ENCODE measurements around the gene HMCES.

Gene HMCES

DNA sequence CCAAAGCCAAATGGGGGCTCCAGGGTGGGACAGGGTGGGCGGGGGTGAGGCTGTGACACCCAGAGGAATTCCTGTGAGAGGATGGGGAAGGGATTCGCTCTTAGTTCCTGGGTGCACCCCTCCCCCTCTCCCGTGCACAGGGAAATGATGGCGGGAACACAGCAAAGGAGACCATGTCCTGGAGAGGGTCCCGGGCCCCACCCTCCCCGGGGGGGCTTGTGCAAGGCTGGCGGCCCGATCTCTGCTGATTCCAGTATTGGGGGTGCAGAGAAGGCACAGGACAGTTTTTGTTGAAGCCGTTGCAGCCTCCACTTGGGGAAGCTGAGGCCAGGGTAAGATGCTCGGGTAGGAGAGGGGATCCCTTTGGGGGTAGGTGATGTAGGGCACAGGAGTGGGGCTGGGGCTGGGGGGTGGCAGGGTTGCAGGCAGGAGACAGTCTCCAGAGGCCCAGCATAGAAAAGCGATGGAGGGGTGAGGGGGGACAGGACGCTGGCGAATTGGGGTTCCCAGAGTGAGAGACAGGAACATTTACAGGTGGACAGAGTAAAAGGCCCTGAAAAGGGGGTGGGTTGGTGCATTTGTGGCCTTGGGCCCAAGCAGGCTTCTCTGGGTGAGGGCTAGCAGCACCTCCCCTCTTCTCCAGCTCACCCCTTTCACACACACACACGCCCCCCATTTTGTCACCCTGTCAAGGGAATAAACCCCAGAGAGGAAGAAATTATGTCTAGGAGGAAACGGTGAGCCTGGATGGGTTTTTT lies 38.5 kb downstream of the HMCES start:
- no peak overlapping the region for H3K27ac Mint-ChIP-seq
- H3K9me3 Mint-ChIP-seq: no peaks in the 10 kb centered on the region
- no peaks in the 10 kb centered on the region for H3K36me3 Mint-ChIP-seq (ENCODE audit: low read depth)
- peaks cover 2% of the 10 kb centered on the region for H3K27me3 Mint-ChIP-seq
- no peak for ATAC-seq
- peak; percentile 54 for DNase-seq
- peaks cover 15% of the 10 kb centered on the region for H3K4me1 Mint-ChIP-seq
- H3K4me3 Mint-ChIP-seq: peak overlapping the region; percentile 15

DNA sequence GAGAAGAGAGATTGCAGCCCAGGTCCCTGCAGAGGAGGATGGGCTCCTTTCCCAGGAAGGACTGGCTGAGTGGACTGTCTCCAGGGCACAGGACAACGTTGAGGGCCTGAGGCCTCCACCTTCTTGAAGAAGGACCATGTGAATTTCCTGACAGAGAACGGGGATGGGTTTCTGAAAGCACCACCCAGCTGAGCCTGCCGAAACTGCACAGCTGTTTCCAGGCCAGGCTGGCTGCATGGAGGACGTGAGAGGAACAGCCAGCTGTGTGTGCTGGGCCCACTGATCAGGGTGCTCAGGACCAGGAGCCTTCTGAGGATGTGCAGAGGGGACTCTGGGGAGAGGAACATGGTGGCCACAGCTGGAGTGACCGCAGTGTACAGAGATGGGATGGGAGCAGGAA lies 39.2 kb downstream of the HMCES start:
- peaks cover 8% of the 10 kb centered on the region for H3K4me1 Mint-ChIP-seq
- H3K36me3 Mint-ChIP-seq (ENCODE audit: low read depth): no peaks in the 10 kb centered on the region
- H3K9me3 Mint-ChIP-seq: no peaks in the 10 kb centered on the region
- DNase-seq (no peak), ATAC-seq (no peak)
- H3K27me3 Mint-ChIP-seq: peaks cover 2% of the 10 kb centered on the region
- H3K27ac Mint-ChIP-seq: no peak overlapping the region
- H3K4me3 Mint-ChIP-seq: no peak overlapping the region

DNA sequence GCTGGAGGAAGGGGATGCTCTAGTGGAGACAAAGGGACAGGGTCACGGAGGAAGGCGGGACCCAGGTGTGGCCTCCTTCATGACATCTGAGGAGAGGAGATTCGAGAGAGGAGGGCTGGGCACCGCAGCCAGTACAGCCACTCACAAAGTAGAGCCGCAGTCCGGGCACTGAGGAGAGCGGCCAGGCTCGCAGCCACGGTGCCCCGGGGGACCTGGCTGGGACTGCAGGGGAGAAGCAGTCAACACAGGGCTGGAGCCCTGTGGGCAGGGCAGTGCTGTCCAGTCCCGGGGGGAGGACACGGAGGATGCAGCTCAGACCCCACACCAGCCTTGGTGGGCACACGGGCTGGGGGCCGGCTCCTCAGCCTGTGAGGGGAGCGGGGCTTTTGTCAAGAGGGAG lies 40.3 kb downstream of the HMCES start:
- Mint-ChIP-seq H3K4me3 (no peak overlapping the region), H3K27me3 (peaks cover 2% of the 10 kb centered on the region), H3K4me1 (peaks cover 3% of the 10 kb centered on the region), H3K36me3 (ENCODE audit: low read depth) (no peaks in the 10 kb centered on the region), H3K27ac (no peak overlapping the region), H3K9me3 (no peaks in the 10 kb centered on the region)
- ATAC-seq: no peak
- no peak for DNase-seq

DNA sequence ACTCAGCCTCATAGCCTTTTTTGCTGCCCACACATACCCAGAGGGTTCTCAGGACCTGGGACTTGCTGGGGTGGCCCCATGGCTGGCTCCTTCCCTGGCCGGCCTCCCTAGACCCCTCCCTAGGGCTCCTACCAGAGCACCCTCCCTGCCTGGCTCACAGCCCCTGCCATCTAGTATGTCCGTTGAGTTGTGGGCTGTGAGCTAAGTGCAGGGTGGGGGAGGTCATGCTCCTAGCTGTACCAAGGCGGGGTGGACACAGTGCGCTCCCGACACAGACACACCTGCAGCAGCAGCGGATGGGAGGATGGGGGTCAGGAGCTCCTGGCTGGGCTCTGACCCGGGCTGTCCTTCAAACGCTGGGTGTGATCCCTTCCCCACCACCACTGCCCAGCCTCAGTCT lies 41.6 kb downstream of the HMCES start:
- Mint-ChIP-seq H3K27ac (no peak overlapping the region), H3K36me3 (ENCODE audit: low read depth) (no peaks in the 10 kb centered on the region), H3K27me3 (peaks cover 2% of the 10 kb centered on the region), H3K9me3 (no peaks in the 10 kb centered on the region), H3K4me1 (peaks cover 2% of the 10 kb centered on the region), H3K4me3 (no peak overlapping the region)
- DNase-seq (no peak), ATAC-seq (no peak)

DNA sequence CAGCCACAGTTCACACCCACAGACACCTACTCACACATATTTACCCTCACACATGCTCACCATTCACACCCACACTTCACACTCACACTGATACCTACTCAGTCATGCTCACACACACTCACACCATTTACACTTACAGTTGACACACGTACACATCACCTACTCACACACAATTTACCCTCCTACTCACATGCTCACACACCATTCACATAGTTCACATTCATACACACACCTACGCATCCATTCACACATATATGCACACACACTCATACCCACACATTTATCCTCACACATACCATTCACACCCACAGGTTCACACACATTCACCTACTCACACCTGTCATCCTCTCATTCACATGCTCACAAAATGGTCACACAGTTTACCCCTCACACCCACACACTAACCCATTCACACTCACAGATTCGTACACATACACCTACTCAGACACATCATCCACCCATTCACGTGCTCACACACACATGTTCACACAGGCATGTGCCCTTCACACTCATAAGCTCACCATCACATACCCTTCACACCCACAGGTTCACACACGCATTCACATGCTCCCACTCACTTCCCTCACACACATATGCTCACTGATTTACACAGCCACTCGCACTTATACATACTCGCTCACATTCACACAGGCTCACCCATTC lies 42.3 kb downstream of the HMCES start:
- H3K27me3 Mint-ChIP-seq: peaks cover 2% of the 10 kb centered on the region
- H3K9me3 Mint-ChIP-seq: no peaks in the 10 kb centered on the region
- H3K27ac Mint-ChIP-seq: no peak overlapping the region
- ATAC-seq (no peak), DNase-seq (no peak)
- peaks cover 2% of the 10 kb centered on the region for H3K4me1 Mint-ChIP-seq
- no peaks in the 10 kb centered on the region for H3K36me3 Mint-ChIP-seq (ENCODE audit: low read depth)
- no peak overlapping the region for H3K4me3 Mint-ChIP-seq

DNA sequence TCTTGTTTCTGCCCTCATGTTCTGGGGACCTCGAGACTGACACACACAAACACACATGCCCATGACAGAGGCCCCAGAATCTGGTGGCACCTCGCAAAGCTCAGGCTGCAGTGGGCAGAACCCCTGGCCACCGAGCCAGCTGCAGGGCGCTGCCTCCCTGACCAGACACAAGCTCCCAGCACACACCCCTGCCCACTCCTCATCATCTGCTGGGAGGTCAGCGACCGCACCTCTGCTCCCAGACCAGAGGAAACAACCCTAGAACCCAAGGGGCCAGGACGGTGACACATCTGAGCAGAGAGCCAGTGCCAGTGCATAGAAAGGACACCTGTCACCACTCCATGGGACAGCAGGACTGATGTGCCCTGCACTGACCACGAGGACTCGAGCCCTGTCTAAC lies 43.2 kb downstream of the HMCES start:
- H3K36me3 Mint-ChIP-seq (ENCODE audit: low read depth): no peaks in the 10 kb centered on the region
- no peak overlapping the region for H3K4me3 Mint-ChIP-seq
- H3K9me3 Mint-ChIP-seq: no peaks in the 10 kb centered on the region
- peaks cover 2% of the 10 kb centered on the region for H3K4me1 Mint-ChIP-seq
- no peak for ATAC-seq
- no peak overlapping the region for H3K27ac Mint-ChIP-seq
- DNase-seq: no peak
- peaks cover 2% of the 10 kb centered on the region for H3K27me3 Mint-ChIP-seq

DNA sequence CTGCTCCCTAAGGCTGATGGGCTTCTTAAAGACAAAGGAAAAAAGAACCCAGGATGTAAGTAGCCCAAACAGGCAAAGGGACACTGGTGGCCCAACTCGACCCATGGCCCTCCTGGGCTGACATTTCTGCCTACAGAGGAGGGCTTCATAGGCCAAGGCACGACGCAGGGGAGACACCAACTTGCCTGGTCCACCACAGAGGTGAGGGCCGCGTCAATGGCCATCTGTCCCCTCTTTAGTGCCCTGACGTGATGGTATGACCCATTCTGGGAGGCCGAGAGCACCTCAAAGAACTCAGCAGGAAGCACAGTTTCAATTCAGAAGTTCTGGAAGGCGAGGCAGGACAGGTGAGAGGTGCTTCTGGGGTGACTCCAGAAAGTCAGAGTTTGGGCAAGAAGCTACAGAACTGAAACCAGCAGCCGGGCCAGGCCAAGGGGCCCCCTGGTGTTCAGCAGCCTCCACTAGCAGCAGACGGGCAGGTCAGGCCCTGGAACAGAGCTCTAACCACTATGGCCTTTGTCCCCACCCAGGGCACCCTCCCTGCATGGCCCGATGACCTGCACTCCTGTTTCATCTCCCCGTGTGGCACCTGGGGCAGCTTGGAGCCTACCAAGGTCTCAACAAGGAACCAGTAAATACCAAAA lies 45.1 kb downstream of the HMCES start:
- DNase-seq (no peak), ATAC-seq (no peak)
- Mint-ChIP-seq H3K9me3 (no peaks in the 10 kb centered on the region), H3K27me3 (no peaks in the 10 kb centered on the region), H3K4me1 (no peaks in the 10 kb centered on the region), H3K27ac (no peak overlapping the region), H3K36me3 (ENCODE audit: low read depth) (no peaks in the 10 kb centered on the region), H3K4me3 (no peak overlapping the region)

DNA sequence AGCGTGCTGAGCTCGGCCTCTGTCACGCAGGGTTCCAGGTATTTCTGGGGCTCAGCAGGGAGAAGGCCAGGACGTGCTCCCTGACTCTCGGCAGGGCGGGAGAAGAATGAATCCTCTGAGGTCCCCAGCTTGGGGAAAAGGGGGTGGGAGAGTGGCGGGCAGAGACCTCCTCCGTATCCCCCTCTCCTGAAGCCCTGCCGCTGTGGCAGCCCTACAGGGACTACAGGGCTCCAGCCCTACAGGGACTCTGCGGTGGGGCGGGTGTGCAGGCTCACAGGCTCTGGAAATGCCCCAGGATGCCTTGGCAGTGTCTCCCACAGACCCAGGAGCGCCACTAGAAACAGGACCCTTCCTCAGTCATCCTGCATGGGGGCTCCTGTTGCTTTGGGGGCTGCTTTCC lies 46.2 kb downstream of the HMCES start:
- Mint-ChIP-seq H3K27me3 (no peaks in the 10 kb centered on the region), H3K27ac (no peak overlapping the region), H3K36me3 (ENCODE audit: low read depth) (no peaks in the 10 kb centered on the region), H3K4me1 (no peaks in the 10 kb centered on the region), H3K9me3 (no peaks in the 10 kb centered on the region), H3K4me3 (no peak overlapping the region)
- ATAC-seq (no peak), DNase-seq (no peak)

DNA sequence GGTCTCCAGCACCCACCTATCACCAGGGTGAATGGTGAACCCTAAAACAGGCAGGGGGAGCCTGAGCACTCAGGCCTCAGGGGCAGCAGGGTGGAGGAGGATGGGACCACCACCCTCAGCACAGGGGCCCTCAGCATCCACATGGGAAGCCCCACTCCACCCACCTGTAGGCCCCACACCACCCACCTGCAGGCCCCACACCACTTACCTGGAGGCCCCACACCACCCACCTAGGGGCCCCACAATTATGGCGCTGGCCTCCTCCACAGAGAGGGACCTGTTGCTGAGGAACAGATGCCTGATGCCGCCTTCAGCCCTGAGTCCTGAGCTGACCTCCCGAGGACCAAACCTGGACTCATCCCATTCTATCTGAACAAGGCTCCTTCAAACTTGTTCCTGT lies 46.7 kb downstream of the HMCES start:
- ATAC-seq (no peak), DNase-seq (no peak)
- Mint-ChIP-seq H3K4me1 (peaks cover 2% of the 10 kb centered on the region), H3K4me3 (no peak overlapping the region), H3K27me3 (no peaks in the 10 kb centered on the region), H3K9me3 (no peaks in the 10 kb centered on the region), H3K36me3 (ENCODE audit: low read depth) (no peaks in the 10 kb centered on the region), H3K27ac (no peak overlapping the region)

DNA sequence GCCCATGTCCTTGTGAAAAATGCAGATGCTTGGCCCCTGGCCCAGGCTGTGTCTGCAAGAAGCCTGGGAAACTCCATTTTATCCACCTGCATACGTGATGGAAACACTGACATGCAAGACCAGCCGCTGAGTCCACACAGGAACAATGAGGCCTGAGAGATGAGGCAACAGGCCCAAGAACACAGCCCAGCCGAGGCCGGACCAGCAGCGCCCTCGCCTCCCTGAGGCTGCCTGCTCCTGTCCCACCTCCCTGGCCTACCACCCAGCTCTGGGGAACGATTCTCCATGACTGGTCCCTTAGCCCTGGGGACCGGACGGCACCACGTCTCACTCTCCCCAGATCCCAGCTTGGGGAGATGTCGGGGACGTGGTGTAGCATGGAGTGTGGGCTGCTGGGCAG lies 47.5 kb downstream of the HMCES start:
- H3K4me3 Mint-ChIP-seq: no peak overlapping the region
- H3K27ac Mint-ChIP-seq: no peak overlapping the region
- ATAC-seq (no peak), DNase-seq (no peak)
- H3K36me3 Mint-ChIP-seq (ENCODE audit: low read depth): no peaks in the 10 kb centered on the region
- no peaks in the 10 kb centered on the region for H3K27me3 Mint-ChIP-seq
- H3K9me3 Mint-ChIP-seq: no peaks in the 10 kb centered on the region
- H3K4me1 Mint-ChIP-seq: peaks cover 2% of the 10 kb centered on the region

DNA sequence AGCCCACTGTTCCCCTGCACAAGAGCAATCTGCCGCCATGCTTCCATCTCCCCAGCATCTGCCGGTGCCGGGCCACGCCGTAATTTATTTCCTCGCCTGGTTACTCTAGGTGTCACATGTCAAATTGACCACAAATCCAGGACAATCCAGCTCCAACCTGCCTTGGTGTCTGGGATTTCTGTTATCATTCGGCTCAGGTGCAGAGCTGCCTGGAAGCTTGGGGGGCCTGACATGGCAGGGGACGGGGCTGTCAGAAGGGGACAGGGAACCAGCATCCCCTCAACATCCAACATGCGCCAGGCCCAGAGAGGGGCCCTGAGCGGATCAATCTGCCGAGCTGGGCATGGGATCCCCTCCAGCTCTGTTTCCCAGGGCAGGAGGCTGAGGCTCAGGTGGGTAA lies 47.9 kb downstream of the HMCES start:
- no peaks in the 10 kb centered on the region for H3K9me3 Mint-ChIP-seq
- no peaks in the 10 kb centered on the region for H3K27me3 Mint-ChIP-seq
- H3K27ac Mint-ChIP-seq: no peak overlapping the region
- no peak for ATAC-seq
- no peak overlapping the region for H3K4me3 Mint-ChIP-seq
- peaks cover 2% of the 10 kb centered on the region for H3K4me1 Mint-ChIP-seq
- H3K36me3 Mint-ChIP-seq (ENCODE audit: low read depth): no peaks in the 10 kb centered on the region
- DNase-seq: no peak

DNA sequence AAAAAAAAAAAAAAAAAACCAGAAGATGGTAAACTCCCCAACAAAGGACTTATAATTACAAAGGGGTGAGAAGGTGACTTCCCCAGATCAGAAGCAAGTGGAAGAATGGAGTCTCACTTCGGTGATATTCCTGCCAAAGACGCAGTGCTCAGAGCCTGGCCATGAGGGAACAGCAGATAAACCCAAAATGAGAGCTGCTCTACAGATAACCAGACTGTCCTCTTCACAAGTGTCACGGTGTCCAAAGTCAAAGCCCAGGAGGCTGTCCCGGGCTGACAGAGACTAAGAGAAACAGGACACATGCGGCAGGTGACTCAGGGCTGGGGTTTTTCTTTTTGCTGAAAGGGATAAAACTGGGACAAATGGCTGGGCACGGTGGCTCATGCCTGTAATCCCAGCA lies 48.8 kb downstream of the HMCES start:
- ATAC-seq (no peak), DNase-seq (no peak)
- peaks cover 2% of the 10 kb centered on the region for H3K4me1 Mint-ChIP-seq
- no peaks in the 10 kb centered on the region for H3K9me3 Mint-ChIP-seq
- H3K27me3 Mint-ChIP-seq: no peaks in the 10 kb centered on the region
- H3K36me3 Mint-ChIP-seq (ENCODE audit: low read depth): no peaks in the 10 kb centered on the region
- H3K4me3 Mint-ChIP-seq: no peak overlapping the region
- H3K27ac Mint-ChIP-seq: no peak overlapping the region

DNA sequence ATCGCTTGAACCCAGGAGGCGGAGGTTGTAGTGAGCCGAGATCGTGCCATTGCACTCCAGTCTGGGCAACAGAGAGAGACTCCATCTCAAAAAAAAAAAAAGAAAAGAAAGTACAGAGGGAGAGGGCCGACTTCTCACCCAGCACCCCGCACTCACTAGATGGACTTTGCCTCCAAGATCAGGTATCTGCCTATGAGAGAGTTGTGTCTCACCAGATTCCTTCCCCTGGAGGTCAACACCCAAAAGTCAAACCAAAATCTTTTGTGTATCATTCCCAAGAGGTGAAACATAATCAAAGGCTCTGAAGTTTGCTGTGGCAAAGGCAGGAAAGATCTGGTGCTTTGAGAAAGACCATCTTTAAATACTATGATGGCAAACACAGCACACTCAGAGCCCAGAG lies 51.2 kb downstream of the HMCES start:
- Mint-ChIP-seq H3K9me3 (no peaks in the 10 kb centered on the region), H3K27me3 (no peaks in the 10 kb centered on the region), H3K4me3 (no peak overlapping the region), H3K27ac (no peak overlapping the region), H3K36me3 (ENCODE audit: low read depth) (no peaks in the 10 kb centered on the region), H3K4me1 (peaks cover 2% of the 10 kb centered on the region)
- no peak for ATAC-seq
- DNase-seq: no peak

DNA sequence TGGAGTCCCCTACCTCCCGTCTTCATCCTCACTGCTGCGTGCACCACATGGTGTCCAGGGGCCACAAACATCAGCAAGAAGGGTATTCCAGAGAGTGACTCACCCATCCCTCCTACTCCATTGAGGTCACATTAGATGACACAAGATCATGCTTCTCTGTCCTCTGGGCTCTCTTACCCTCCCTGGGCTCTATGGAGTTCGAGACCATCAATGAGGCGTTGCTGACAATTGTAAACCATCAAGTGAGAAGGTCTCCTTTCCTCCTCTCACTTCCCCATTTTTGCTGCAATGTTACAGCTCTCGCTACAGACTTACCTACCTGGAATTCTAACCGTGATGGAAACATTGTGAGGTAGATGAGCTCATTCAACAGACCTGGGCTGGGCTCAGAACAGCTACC lies 51.7 kb downstream of the HMCES start:
- Mint-ChIP-seq H3K4me1 (peaks cover 2% of the 10 kb centered on the region), H3K27me3 (no peaks in the 10 kb centered on the region), H3K9me3 (no peaks in the 10 kb centered on the region), H3K27ac (no peak overlapping the region), H3K4me3 (no peak overlapping the region), H3K36me3 (ENCODE audit: low read depth) (no peaks in the 10 kb centered on the region)
- ATAC-seq (peak; percentile 41), DNase-seq (no peak)

DNA sequence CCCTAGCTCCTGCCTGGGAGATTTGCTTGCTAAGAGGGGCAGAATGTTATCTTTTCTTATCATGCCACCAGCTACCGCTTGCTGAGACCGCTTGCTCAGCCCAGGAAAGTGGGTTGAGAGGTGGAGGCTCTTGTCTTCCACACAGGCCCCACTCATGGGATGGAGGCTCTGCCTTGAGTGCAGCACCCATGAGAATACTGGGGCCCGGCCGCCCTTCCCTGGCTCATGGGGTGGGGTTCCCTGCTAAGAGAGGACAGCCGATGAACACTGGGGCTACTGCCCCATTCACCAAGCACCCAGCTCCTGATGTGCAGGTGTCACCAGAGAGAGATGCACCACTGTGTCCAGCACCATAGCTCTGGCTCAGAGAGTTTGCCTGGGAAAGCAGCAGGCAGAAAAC lies 55.2 kb downstream of the HMCES start:
- Mint-ChIP-seq H3K4me3 (no peak overlapping the region), H3K9me3 (no peaks in the 10 kb centered on the region), H3K27ac (no peak overlapping the region), H3K27me3 (no peaks in the 10 kb centered on the region), H3K4me1 (peaks cover 2% of the 10 kb centered on the region), H3K36me3 (ENCODE audit: low read depth) (no peaks in the 10 kb centered on the region)
- DNase-seq (no peak), ATAC-seq (no peak)

All from activated naive CD8-positive, alpha-beta T cell treated with anti-CD3 and anti-CD28 coated beads, Interleukin-2, amount 50 U/mL, for 24 hours (primary cell).